Stimulated activated naive B cell treated with anti-CD40 and anti-IgM and Interleukin-4, amounts not matched to agents 10 μg/mL and 1 μg/mL and 100 μg/mL, for 72 hours (primary cell): ENCODE data around the gene ETV7.
"Not testable (repeated sequence)": the region's sequence is repeated elsewhere in the genome, so short reads cannot be mapped to it uniquely, and the experiment has no call there.

Source experiments
- ATAC-seq, 2 donors: fragments of 150-1000 bp; cut with Tn5 transposase; replicated peaks; 2 replicates each; pipeline ENCODE4 v1.10.0; 2021; ENCODE audit warnings: moderate library complexity in 1 of 2
- DNase-seq: peaks from one replicate; pipeline ENCODE4 v3.0.0; 2021
- H3K27ac Mint-ChIP-seq: one replicate; pipeline ENCODE4 v1.8.0; 2022; ENCODE audit warnings: mild to moderate bottlenecking, mixed read lengths
- H3K27me3 Mint-ChIP-seq, 2 donors: one replicate each; pipeline ENCODE4 v1.8.0; 2022; ENCODE audit warnings: mixed read lengths in 2 of 2
- H3K36me3 Mint-ChIP-seq, 2 donors: one replicate each; pipeline ENCODE4 v1.8.0; 2022; ENCODE audit warnings: mixed read lengths in 2 of 2, mild to moderate bottlenecking in 1 of 2
- H3K4me1 Mint-ChIP-seq, 2 donors: one replicate each; pipeline ENCODE4 v1.8.0; 2022; ENCODE audit warnings: mixed read lengths in 2 of 2, mild to moderate bottlenecking in 1 of 2
- H3K4me3 Mint-ChIP-seq, 2 donors: one replicate each; pipeline ENCODE4 v1.8.0; 2022; ENCODE audit warnings: mild to moderate bottlenecking in 2 of 2, mixed read lengths in 2 of 2, moderate library complexity in 1 of 2
- H3K9me3 Mint-ChIP-seq, 2 donors: one replicate each; pipeline ENCODE4 v1.8.0; 2022; ENCODE audit warnings: mixed read lengths in 2 of 2, mild to moderate bottlenecking in 1 of 2

Gene ETV7

DNA sequence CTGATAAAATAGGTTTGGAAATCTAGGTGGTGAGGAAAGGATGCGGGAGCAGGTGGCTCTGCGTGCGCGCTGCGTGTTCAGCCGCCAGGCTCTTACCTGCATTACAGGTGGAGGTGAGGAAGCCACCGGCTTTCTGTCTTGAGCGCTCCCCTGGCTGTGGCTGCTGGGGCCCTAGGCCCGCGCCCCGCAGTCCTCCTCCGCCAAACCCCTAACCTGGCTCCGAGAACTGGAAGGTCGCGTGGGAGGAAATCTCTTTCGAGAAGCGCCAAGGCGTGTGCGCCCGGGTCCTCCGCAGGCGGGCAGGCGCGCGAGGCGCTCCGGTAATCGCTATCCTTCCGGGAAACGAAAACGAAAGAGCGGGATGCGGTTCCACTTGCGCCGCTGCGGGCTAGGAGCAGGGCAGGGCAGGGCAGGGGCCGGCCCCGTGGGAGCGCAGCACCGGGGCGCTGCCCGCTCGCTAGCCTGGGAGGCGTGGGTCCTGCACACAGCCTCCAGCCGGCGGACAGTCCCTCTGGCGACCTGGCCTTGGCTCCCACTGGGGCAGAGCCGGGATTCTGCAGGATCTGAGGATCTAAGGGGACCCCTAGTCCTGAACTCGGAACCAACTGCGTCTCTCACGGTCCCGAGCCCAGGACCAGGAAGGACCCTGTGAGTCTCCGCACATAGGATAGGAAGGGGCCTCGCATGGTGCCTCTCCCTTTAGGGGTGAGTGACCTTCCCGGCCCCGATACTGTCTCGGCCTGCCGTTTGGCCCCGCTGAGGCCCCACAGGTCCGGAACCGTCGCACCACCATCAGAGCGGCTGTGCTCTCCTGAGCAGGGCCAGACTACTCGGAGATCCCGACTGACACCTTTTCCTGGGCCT lies at the start of gene ETV7:
ETV7 (minus strand) TSS at position 230 of the 864 bp plus-strand sequence; CDS start at position 102, 128 bp downstream.
- Mint-ChIP-seq H3K27ac (no peak within 1 kb of the TSS), H3K9me3 (no peaks in the 10 kb centered on the region)

DNA sequence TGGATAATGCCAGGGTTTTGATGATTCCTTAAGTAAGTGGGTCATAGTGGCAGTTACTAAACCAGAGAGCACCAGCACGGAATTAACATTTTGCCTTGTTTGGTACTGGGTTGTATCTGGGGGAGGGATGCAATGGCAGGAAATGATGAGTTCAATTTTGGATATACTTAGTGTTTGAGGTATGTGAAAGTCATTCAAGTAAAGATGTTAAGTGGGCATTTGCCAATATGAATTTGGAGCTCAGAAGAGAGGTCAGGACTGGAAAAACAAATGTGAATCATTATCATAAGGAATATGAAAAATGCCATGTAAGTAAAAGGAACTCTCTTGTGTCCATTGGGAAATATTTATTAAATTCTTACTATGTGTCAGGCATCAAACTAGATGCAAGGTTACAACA lies 49.0 kb upstream of the ETV7 start:
- ATAC-seq: no peak
- H3K4me3 Mint-ChIP-seq: no peak overlapping the region
- no peaks in the 10 kb centered on the region for H3K9me3 Mint-ChIP-seq
- no peaks in the 10 kb centered on the region for H3K27me3 Mint-ChIP-seq
- no peak for DNase-seq
- H3K27ac Mint-ChIP-seq: no peak overlapping the region
- H3K36me3 Mint-ChIP-seq: no peaks in the 10 kb centered on the region
- peaks cover 10 to 16% of the 10 kb centered on the region in 2 donors for H3K4me1 Mint-ChIP-seq

More for the DNA sequence above, at the start of gene ETV7:
- peak; percentile 64 to 66 for ATAC-seq
- H3K27me3 Mint-ChIP-seq: peaks cover 48 to 56% of the 10 kb centered on the region in 2 donors
- no peak for DNase-seq
- H3K36me3 Mint-ChIP-seq: no peaks in the 10 kb centered on the region
- H3K4me1 Mint-ChIP-seq: peaks cover 17 to 21% of the 10 kb centered on the region in 2 donors
- H3K4me3 Mint-ChIP-seq: peak within 1 kb of the TSS; percentile 79 to 82

DNA sequence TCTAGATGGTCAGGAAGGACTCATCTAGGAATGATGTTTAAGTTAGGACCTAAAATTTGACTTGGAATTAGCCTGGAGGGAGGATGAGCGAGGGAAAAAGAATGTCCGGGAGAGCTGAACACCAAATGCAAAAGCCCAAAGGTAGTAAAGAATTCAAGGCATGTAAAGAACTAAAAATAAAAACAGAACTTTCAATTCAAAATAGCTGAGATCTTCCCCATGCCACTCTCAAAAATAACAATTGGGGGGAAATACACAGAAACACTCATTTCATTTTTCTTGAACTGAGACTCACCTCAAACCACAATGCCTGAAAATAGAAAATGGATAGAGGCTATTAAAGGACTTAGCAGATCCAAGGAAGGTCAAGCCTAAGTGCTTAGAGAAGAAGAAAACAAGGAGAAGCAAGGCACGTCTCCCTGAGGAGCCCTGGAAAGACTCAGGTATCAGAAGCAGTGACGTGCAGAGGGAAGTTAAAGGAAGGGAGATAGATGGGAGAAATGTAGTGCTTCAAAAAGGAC lies 44.7 kb upstream of the ETV7 start:
- no peak overlapping the region for H3K27ac Mint-ChIP-seq
- DNase-seq (no peak), ATAC-seq (peak; percentile 45 to 70)
- no peaks in the 10 kb centered on the region for H3K27me3 Mint-ChIP-seq
- H3K4me1 Mint-ChIP-seq: peaks cover 8 to 10% of the 10 kb centered on the region in 2 donors
- H3K9me3 Mint-ChIP-seq: no peaks in the 10 kb centered on the region
- H3K36me3 Mint-ChIP-seq: no peaks in the 10 kb centered on the region
- peak overlapping the region; percentile 14 to 29 for H3K4me3 Mint-ChIP-seq

DNA sequence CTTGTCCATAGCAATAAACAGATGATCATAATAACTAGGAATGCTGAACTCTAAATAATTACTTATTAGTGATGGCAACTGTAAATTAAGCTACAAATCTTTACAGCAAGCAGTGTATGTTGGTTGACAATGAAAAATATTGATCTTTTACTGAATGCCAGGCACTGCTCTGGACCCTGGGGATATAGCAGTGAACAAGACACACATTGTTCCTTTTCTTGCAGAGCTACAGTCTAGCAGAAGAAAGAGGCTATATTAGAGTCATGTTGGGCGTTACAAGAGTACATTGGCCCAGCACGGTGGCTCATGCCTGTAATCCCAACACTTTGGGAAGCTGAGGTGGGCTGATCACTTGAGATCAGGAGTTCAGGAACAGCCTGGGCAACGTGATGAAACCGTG lies 43.7 kb upstream of the ETV7 start:
- no peaks in the 10 kb centered on the region for H3K9me3 Mint-ChIP-seq
- H3K4me3 Mint-ChIP-seq: no peak overlapping the region
- no peaks in the 10 kb centered on the region for H3K36me3 Mint-ChIP-seq
- peaks cover 8 to 10% of the 10 kb centered on the region in 2 donors for H3K4me1 Mint-ChIP-seq
- H3K27ac Mint-ChIP-seq: no peak overlapping the region
- H3K27me3 Mint-ChIP-seq: no peaks in the 10 kb centered on the region
- DNase-seq (no peak), ATAC-seq (no peak)

DNA sequence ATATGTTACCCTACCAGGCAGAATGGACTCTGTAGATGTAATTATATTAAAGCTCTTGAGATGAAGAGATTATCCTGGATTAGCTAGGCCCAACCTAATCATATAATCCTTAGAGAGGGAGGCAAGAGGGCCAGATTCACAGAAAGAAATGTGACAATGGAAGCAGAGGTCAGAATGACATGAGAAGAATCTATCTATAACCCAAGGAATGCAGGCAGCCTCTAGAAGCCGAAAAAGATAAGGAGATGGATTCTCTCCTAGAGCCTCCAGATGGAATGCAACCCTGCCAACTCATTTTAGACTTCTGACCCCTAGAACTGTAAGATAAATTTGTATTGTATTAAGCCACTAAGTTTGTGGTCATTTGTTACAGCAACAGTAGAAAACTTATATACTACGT lies 42.9 kb upstream of the ETV7 start:
- peaks cover 8 to 10% of the 10 kb centered on the region in 2 donors for H3K4me1 Mint-ChIP-seq
- no peaks in the 10 kb centered on the region for H3K36me3 Mint-ChIP-seq
- no peaks in the 10 kb centered on the region for H3K9me3 Mint-ChIP-seq
- no peak for DNase-seq
- no peak overlapping the region for H3K4me3 Mint-ChIP-seq
- no peaks in the 10 kb centered on the region for H3K27me3 Mint-ChIP-seq
- H3K27ac Mint-ChIP-seq: no peak overlapping the region
- ATAC-seq: no peak

DNA sequence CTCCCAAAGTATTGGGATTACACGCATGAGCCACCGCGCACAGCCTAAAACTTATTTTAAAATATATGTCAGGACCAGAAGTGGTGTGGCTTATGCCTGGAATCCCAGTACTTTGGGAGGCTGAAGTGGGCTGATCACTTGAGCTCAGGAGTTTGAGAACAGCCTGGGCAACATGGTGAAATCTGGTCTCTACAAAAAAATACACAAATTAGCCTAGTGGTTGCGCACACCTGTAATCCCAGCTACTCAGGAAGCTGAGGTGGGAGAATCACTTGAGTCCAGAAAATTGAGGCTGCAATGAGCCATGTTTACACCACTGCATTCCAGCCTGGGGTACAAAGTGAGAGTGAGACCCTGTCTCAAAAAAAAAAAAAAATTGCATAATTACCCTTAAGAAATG lies 41.4 kb upstream of the ETV7 start:
- Mint-ChIP-seq H3K4me1 (peaks cover 8 to 11% of the 10 kb centered on the region in 2 donors), H3K4me3 (no peak overlapping the region), H3K27ac (no peak overlapping the region), H3K36me3 (no peaks in the 10 kb centered on the region), H3K9me3 (no peaks in the 10 kb centered on the region), H3K27me3 (no peaks in the 10 kb centered on the region)
- no peak for ATAC-seq
- DNase-seq: no peak

DNA sequence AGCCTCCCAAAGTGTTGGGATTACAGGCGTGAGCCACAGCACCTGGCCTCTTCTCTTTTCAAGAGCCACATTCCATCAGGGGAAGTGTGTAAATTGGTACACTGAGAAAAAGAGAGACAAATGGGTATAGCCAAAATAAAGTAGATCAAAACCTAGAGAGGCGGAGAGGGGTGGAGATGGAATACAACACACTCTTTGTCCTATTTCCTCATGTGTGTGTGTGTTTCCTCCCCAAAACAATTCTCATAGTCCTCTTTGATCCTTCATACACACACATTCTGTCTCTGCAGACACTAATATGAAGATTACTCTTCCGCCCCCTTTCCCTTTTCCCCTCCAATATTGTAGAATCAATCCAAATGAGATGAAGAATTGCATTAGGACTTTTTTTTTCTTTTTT lies 39.2 kb upstream of the ETV7 start:
- DNase-seq (no peak), ATAC-seq (no peak)
- Mint-ChIP-seq H3K9me3 (no peaks in the 10 kb centered on the region), H3K4me3 (no peak overlapping the region), H3K36me3 (no peaks in the 10 kb centered on the region), H3K4me1 (peaks cover 12 to 18% of the 10 kb centered on the region in 2 donors), H3K27me3 (no peaks in the 10 kb centered on the region), H3K27ac (no peak overlapping the region)

DNA sequence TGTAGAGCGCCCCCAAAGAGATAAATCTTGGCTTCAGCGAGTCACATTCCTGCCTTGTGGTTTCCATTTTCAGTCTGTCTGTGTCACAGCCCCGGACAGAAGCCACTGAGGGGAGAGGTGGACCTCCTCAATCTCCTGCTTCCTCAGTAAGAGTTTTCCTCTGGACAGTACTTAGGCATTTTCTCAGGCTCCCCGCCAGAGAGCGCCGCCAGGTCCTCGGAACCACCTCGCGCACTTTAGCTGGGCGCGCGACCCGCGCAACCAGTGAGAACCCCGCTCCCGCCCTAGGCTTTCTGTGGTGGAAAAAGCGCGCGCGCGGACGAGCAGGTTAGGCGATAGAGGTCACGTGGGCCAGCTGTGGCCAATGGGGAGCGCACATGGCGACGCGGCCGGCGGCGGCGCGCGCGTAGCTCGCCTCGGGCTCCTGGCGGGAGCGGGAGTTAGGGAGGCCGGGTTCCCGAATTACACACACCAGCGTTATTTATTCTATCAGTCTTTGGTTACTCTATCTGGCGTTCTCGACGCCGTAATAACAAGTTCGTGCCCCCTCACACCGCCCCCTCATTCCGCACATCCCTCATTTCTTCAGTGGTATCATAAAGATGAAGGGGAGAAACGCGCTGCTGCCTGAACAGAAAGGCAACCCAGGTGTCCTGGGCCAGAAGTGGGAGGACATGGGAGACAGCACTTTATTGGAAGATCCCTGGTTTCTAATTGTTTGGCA lies 35.8 kb upstream of the ETV7 start:
- peak overlapping the region; percentile 91 for H3K27ac Mint-ChIP-seq
- ATAC-seq (peak; percentile 99), DNase-seq (peak; percentile 97)
- peak overlapping the region; percentile 90 to 97 for H3K4me3 Mint-ChIP-seq
- H3K27me3 Mint-ChIP-seq: no peaks in the 10 kb centered on the region
- peaks cover 11 to 18% of the 10 kb centered on the region in 2 donors for H3K4me1 Mint-ChIP-seq
- H3K36me3 Mint-ChIP-seq: no peaks in the 10 kb centered on the region
- H3K9me3 Mint-ChIP-seq: no peaks in the 10 kb centered on the region

DNA sequence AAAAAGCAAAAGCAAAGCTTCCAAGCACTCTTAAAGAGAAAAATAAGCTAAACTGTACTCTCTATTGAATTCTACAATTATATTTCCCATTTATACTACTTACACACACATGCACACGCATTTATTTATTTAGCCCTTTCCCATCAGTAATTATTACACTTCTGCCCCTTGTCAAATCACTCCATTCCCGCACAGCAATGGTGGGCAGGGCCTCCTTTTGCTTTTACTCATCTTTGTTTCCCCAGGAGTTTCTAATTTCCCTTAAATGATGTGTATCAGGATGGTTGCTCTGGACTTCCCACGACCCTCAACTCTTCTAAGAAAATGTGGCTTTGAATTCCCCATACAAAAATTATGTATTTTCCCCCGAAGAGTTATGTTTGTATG lies 35.2 kb upstream of the ETV7 start:
- peak overlapping the region; percentile 90 to 97 for H3K4me3 Mint-ChIP-seq
- H3K9me3 Mint-ChIP-seq: no peaks in the 10 kb centered on the region
- DNase-seq (no peak), ATAC-seq (no peak)
- no peaks in the 10 kb centered on the region for H3K36me3 Mint-ChIP-seq
- peak overlapping the region; percentile 91 for H3K27ac Mint-ChIP-seq
- H3K27me3 Mint-ChIP-seq: no peaks in the 10 kb centered on the region
- peaks cover 11 to 18% of the 10 kb centered on the region in 2 donors for H3K4me1 Mint-ChIP-seq

DNA sequence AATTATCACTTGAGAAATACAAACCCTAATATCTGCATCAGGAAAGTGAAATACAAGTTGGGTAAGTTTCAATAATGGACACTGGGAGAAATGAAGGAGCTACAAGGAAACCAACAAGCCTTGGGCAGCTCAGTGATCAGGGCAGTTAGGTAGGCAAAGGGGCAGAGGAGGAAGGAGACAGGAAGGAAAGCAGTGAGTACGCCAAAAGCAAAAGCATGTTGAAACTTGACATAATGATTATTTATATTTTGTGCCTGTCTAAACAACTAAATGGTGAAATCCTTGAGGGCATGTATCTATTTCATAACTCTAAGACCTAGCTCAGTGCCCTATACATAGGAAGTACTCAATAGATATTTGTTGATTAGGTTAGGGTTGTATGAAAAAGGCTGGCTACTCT lies 31.8 kb upstream of the ETV7 start:
- Mint-ChIP-seq H3K36me3 (no peaks in the 10 kb centered on the region), H3K4me1 (peaks cover 11 to 18% of the 10 kb centered on the region in 2 donors), H3K27me3 (peaks cover 0 to 4% of the 10 kb centered on the region in 2 donors), H3K27ac (no peak overlapping the region), H3K4me3 (no peak overlapping the region), H3K9me3 (no peaks in the 10 kb centered on the region)
- ATAC-seq: no peak
- DNase-seq: no peak

DNA sequence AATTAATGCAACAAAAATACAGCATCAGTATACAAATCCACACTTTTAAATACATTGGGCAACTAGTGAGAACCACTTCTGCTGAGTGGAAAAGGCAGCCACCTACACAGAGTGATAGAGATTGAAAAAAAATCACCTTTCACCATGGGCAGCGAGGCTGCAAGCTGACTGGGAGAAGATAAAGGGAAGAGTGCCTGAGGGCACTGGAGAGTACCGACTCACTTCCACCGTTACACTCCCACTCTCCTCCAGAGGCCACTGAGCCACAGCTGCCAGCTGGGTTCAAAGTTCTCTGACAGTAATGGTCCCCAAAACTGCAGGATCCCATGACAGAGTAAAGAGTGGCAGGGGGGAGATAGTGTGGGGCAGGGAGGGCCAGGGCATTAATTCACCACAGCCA lies 31.1 kb upstream of the ETV7 start:
- DNase-seq (no peak), ATAC-seq (no peak)
- peaks cover 0 to 4% of the 10 kb centered on the region in 2 donors for H3K27me3 Mint-ChIP-seq
- no peak overlapping the region for H3K4me3 Mint-ChIP-seq
- H3K4me1 Mint-ChIP-seq: peaks cover 7 to 13% of the 10 kb centered on the region in 2 donors
- no peaks in the 10 kb centered on the region for H3K9me3 Mint-ChIP-seq
- H3K27ac Mint-ChIP-seq: no peak overlapping the region
- H3K36me3 Mint-ChIP-seq: no peaks in the 10 kb centered on the region

DNA sequence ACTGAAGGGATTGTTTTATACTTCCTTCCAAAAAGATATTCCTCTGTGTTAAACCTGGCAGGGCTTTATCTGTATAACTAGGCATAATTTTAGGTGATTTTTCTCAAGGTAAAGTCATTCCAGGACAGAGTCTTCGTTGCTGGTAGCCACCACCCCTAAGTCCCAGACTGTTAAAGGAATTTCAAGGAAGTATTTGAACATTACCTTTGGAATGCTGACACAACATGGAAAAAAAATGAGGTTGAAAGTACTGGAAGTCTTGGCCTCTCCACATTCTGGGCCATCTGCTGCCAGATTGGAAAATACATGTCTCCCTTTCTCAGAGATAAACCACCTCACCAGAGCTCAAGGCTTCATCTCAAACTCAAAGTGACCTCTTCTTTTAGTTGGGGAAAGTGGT lies 27.0 kb upstream of the ETV7 start:
- Mint-ChIP-seq H3K27me3 (peaks cover 11 to 16% of the 10 kb centered on the region in 2 donors), H3K4me1 (no peaks in the 10 kb centered on the region), H3K9me3 (peaks cover 2 to 4% of the 10 kb centered on the region in 2 donors), H3K36me3 (peaks cover 2 to 4% of the 10 kb centered on the region in 2 donors), H3K27ac (no peak overlapping the region), H3K4me3 (no peak overlapping the region)
- no peak for ATAC-seq
- DNase-seq: no peak

DNA sequence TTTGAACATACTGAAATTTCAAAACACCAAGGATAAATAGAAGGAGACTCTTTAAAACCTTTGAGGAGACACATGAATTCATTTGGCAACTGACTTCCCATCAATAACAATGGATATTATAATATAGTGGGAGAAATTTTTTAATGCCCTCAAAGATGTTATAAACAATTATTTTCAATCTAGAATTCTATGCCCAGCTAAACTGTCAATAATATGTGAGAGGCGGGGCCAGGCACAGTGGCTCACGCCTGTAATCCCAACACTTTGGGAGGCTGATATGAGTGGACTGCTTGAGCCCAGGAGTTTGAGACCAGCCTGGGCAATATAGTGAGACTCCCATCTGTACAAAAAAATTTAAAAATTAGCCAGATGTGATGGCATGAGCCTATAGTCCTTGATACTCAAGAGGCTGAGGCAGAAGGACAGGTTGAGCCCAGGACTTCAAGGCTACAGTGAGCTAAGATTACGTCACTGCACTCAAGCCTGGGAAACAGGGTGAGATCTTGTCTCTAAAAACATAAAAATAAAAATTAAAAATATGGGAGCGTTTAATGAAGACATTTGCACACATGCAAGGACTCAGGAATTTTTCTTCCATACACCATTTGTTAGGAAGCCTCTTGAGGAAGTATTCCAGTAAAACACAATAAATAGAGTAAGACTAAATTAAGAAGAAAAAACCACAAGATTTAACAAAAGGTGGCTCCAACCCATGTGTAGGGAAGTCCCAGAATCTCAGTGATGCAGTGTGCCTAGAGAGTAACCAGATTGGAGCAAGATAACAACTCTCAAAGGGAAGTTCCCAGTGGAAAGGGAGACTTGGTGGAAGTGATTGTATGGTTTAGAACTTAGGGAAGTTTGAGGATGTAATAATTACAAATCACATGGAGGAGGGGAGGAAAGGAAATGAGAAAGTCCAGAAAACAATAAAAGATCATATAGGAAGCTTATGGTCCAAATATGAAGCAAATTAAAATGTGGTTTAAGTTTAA lies 26.3 kb upstream of the ETV7 start:
- Mint-ChIP-seq H3K27me3 (peaks cover 17 to 23% of the 10 kb centered on the region in 2 donors), H3K4me3 (no peak overlapping the region), H3K9me3 (peaks cover 2 to 4% of the 10 kb centered on the region in 2 donors), H3K4me1 (no peaks in the 10 kb centered on the region), H3K27ac (no peak overlapping the region), H3K36me3 (peaks cover 2 to 4% of the 10 kb centered on the region in 2 donors)
- ATAC-seq (no peak), DNase-seq (no peak)

DNA sequence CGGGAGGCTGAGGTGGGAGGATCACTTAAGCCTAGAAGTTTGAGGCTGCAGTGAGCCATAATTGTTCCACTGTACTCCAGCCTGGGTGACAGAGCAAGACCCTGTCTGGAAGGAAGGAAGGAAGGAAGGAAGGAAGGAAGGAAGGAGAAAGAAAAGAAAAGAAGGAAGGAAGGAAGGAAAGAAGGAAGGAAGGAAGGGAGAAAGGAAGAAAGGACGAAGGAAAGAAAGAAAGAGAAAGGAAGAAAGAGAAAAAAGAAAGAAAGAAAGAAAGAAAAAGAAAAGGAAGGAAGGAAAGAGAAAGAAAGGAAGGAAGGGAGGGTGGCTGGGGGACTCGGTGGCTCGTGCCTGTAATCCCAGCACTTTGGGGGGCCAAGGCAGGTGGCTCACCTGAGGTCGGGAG lies 22.2 kb upstream of the ETV7 start:
- H3K9me3 Mint-ChIP-seq, DNase-seq, H3K4me1 Mint-ChIP-seq, H3K27ac Mint-ChIP-seq, H3K4me3 Mint-ChIP-seq, ATAC-seq, H3K36me3 Mint-ChIP-seq: not testable (repeated sequence)
- H3K27me3 Mint-ChIP-seq: peaks cover 25 to 26% of the 10 kb centered on the region in 2 donors
